ENCODE measurements around the gene KCMF1. TPM values are rescaled to one million over a fixed set of nuclear protein-coding genes. Genes with fewer than 3 reads are reported as not detected.

KCMF1 gene
- polyA plus RNA-seq, 1 of the 3 experiments (the other 2 are of a cell fraction): 37.0 TPM

GRCh38 chr2:84931384-84931821, 39.6 kb upstream of the KCMF1 start (continued):
- no peak for TF ChIP-seq USF1 (IDR thresholded peaks at IDR 0.05; ENCODE audit: borderline replicate concordance, low read depth)
- no peak for TF ChIP-seq IRF3 (IDR thresholded peaks at IDR 0.05; ENCODE audit: low read depth, low read length)
- TF ChIP-seq EP300 (IDR thresholded peaks at IDR 0.05; ENCODE audit: borderline replicate concordance in 1 of 2, low read depth in 1 of 2, low read length in 1 of 2): no peak
- TF ChIP-seq NRF1 (IDR thresholded peaks at IDR 0.05; ENCODE audit: low read depth, low read length): no peak

GRCh38 chr2:84938194-84938879, 32.6 kb upstream of the KCMF1 start:
- Histone ChIP-seq H3K9ac (no peak overlapping the region), H3K27me3 (ENCODE audit: insufficient read depth) (no peaks in the 10 kb centered on the region), H3K4me3 (ENCODE audit: low read depth in 2 of 2, low read length in 1 of 2) (no peak overlapping the region), H3K4me1 (ENCODE audit: control insufficient read depth in 1 of 2, insufficient read depth in 2 of 2, low read depth in 1 of 2, low read length in 1 of 2) (no peaks in the 10 kb centered on the region), H4K20me1 (ENCODE audit: insufficient read depth) (no peaks in the 10 kb centered on the region), H3K4me2 (no peak overlapping the region), H3K36me3 (replicated peaks in 1 of 2; ENCODE audit: control insufficient read depth in 1 of 2, insufficient read depth in 2 of 2, low read length in 1 of 2) (no peaks in the 10 kb centered on the region), H3F3A (replicated peaks; ENCODE audit: insufficient read depth) (no peaks in the 10 kb centered on the region), H3K9me2 (no peaks in the 10 kb centered on the region), H3K9me3 (no peaks in the 10 kb centered on the region), H3K79me2 (ENCODE audit: insufficient read depth) (no peaks in the 10 kb centered on the region), H2AFZ (ENCODE audit: low read depth) (no peak overlapping the region), H3K27ac (ENCODE audit: low read depth in 2 of 2, low read length in 1 of 2) (no peak overlapping the region)
- ChIA-PET CTCF (interaction anchor here (0.9 to 2.3 kb wide), 3 partner anchors 8 to 12 kb away, joined by 4 to 10 read pairs (median 5); no protein-coding TSS in a partner anchor), POLR2A (no interaction called here)
- no peak for DNase-seq
- TF ChIP-seq EZH2phosphoT487 (IDR thresholded peaks at IDR 0.05; ENCODE audit: borderline replicate concordance, low read depth) (no peak), PBX3 (IDR thresholded peaks at IDR 0.05) (0 out of 2 replicates have a peak, but pooled peaks have one; percentile 3)
- 77% methylated on average over 5 of the region's 5 CpGs for WGBS (ENCODE audit: low lambda C conversion rate)

- no peaks in the 10 kb centered on the region for H3K79me2 ChIP-seq (ENCODE audit: insufficient read depth)
- 87% methylated on average over 9 of the region's 9 CpGs for WGBS (ENCODE audit: low lambda C conversion rate)
- no peaks in the 10 kb centered on the region for H3K9me2 ChIP-seq
- H2AFZ ChIP-seq (ENCODE audit: low read depth): no peak overlapping the region
- POLR2A ChIA-PET: no interaction called here
- H3K9ac ChIP-seq: no peak overlapping the region
- H4K20me1 ChIP-seq (ENCODE audit: insufficient read depth): no peaks in the 10 kb centered on the region
- H3K4me1 ChIP-seq (ENCODE audit: control insufficient read depth in 1 of 2, insufficient read depth in 2 of 2, low read depth in 1 of 2, low read length in 1 of 2): no peaks in the 10 kb centered on the region
- no peaks in the 10 kb centered on the region for H3K36me3 ChIP-seq (replicated peaks in 1 of 2; ENCODE audit: control insufficient read depth in 1 of 2, insufficient read depth in 2 of 2, low read length in 1 of 2)
- no peaks in the 10 kb centered on the region for H3K27me3 ChIP-seq (ENCODE audit: insufficient read depth)
- no peak overlapping the region for H3K4me2 ChIP-seq
- no peak overlapping the region for H3K27ac ChIP-seq (ENCODE audit: low read depth in 2 of 2, low read length in 1 of 2)
- H3K4me3 ChIP-seq (ENCODE audit: low read depth in 2 of 2, low read length in 1 of 2): no peak overlapping the region
- DNase-seq: no peak
- TF ChIP-seq TEAD4 (IDR thresholded peaks at IDR 0.05; ENCODE audit: borderline replicate concordance, insufficient read depth) (no peak), USF2 (IDR thresholded peaks at IDR 0.05; ENCODE audit: borderline replicate concordance, low read depth, low read length) (no peak), MEF2A (IDR thresholded peaks at IDR 0.05; ENCODE audit: borderline replicate concordance, low read depth) (no peak), FOXJ3 (CRISPR knock-in tag; IDR thresholded peaks at IDR 0.05) (no peak), CTCF (IDR thresholded peaks at IDR 0.05) (no peak), SIN3A (IDR thresholded peaks at IDR 0.05; ENCODE audit: borderline replicate concordance, low read depth, low read length) (no peak), SMC3 (IDR thresholded peaks at IDR 0.05; ENCODE audit: low read depth, low read length) (no peak), RFX5 (IDR thresholded peaks at IDR 0.05; ENCODE audit: low read length) (no peak), MAX (IDR thresholded peaks at IDR 0.05; ENCODE audit: low read depth) (no peak)
- H3F3A ChIP-seq (replicated peaks; ENCODE audit: insufficient read depth): no peaks in the 10 kb centered on the region
- no peaks in the 10 kb centered on the region for H3K9me3 ChIP-seq
- CTCF ChIA-PET: interaction anchor here (1.0 to 9.0 kb wide), 3 partner anchors 9 to 359 kb away, joined by 3 to 78 read pairs (median 4); no protein-coding TSS in a partner anchor
Measured at GRCh38 chr2:84939426-84940087, 31.4 kb upstream of the KCMF1 start.
